Mesenchymal stem cell (in vitro differentiated cells and primary cell): ENCODE results near the gene FBXL15.

Source experiments
- DNase-seq: peaks from one replicate; pipeline ENCODE4 v3.0.0-alpha.2; 2013
- H2AFZ ChIP-seq: one replicate; pipeline ENCODE4 v1.6.1; 2013; ENCODE audit warnings: low read depth, mild to moderate bottlenecking, control low read depth, inconsistent platforms, low read length, moderate library complexity
- H2AK5ac ChIP-seq: 2 replicates; pipeline ENCODE4 v1.6.1; 2013; ENCODE audit warnings: low read length, moderate library complexity, mild to moderate bottlenecking, inconsistent platforms; ENCODE audit not compliant: severe bottlenecking
- H2BK120ac ChIP-seq: one replicate; pipeline ENCODE4 v1.6.1; 2013; ENCODE audit warnings: low read depth, mild to moderate bottlenecking, inconsistent platforms, low read length, moderate library complexity
- H2BK12ac ChIP-seq, 2 experiments: one replicate each; pipeline ENCODE4 v1.6.1; 2013; ENCODE audit warnings: inconsistent platforms in 2 of 2, low read length in 2 of 2, mild to moderate bottlenecking in 2 of 2, moderate library complexity in 2 of 2, control low read depth in 1 of 2
- H2BK15ac ChIP-seq: one replicate; pipeline ENCODE4 v1.6.1; 2013; ENCODE audit warnings: mild to moderate bottlenecking, low read depth, inconsistent platforms; ENCODE audit not compliant: poor library complexity, severe bottlenecking
- H2BK5ac ChIP-seq: 2 replicates; pipeline ENCODE4 v1.6.1; 2013; ENCODE audit warnings: low read depth, mild to moderate bottlenecking, low read length, control low read depth, inconsistent platforms; ENCODE audit not compliant: poor library complexity, severe bottlenecking
- H3K14ac ChIP-seq, 2 experiments: one replicate each; pipeline ENCODE4 v1.6.1; 2013; ENCODE audit warnings: inconsistent platforms in 2 of 2, low read length in 2 of 2, control low read depth in 1 of 2, mild to moderate bottlenecking in 1 of 2, moderate library complexity in 1 of 2
- H3K18ac ChIP-seq, 2 experiments: one replicate each; pipeline ENCODE4 v1.6.1; 2013; ENCODE audit warnings: inconsistent platforms in 2 of 2, low read length in 2 of 2, control low read depth in 1 of 2, low read depth in 1 of 2, mild to moderate bottlenecking in 1 of 2
- H3K23ac ChIP-seq, 2 experiments: one replicate each; pipeline ENCODE4 v1.6.1; 2013; ENCODE audit warnings: inconsistent platforms in 2 of 2, low read length in 2 of 2, mild to moderate bottlenecking in 2 of 2, moderate library complexity in 2 of 2, control low read depth in 1 of 2
- H3K27ac ChIP-seq: 2 replicates; pipeline ENCODE4 v1.5.1; 2013; ENCODE audit warnings: mild to moderate bottlenecking, moderate library complexity, low read length, control low read depth, inconsistent platforms; ENCODE audit not compliant: poor library complexity, severe bottlenecking
- H3K27me3 ChIP-seq, 2 experiments: 2 replicates each; pipeline versions ENCODE4 v1.6.1 to v1.7.0; 2013; ENCODE audit warnings: low read length in 2 of 2, mild to moderate bottlenecking in 2 of 2, moderate library complexity in 2 of 2, control low read depth in 1 of 2, inconsistent platforms in 1 of 2; ENCODE audit not compliant: control insufficient read depth in 1 of 2, insufficient read depth in 1 of 2
- H3K36me3 ChIP-seq, 2 experiments: 2 replicates each; pipeline versions ENCODE4 v1.6.1 to v1.7.0; 2013; ENCODE audit warnings: low read length in 2 of 2, control low read depth in 1 of 2, inconsistent platforms in 1 of 2, low read depth in 1 of 2, mild to moderate bottlenecking in 1 of 2; ENCODE audit not compliant: insufficient read depth in 2 of 2, control insufficient read depth in 1 of 2
- H3K4ac ChIP-seq, 2 experiments: one replicate each; pipeline ENCODE4 v1.6.1; 2013; ENCODE audit warnings: inconsistent platforms in 2 of 2, low read length in 2 of 2, mild to moderate bottlenecking in 2 of 2, moderate library complexity in 2 of 2, control low read depth in 1 of 2, low read depth in 1 of 2
- H3K4me1 ChIP-seq: 2 replicates; pipeline ENCODE4 v1.6.1; 2013; ENCODE audit warnings: low read depth, low read length, control low read depth; ENCODE audit not compliant: control insufficient read depth, insufficient read depth
- H3K4me2 ChIP-seq: 2 replicates; pipeline ENCODE4 v1.6.1; 2013; ENCODE audit warnings: low read length, mild to moderate bottlenecking, inconsistent platforms; ENCODE audit not compliant: poor library complexity, severe bottlenecking
- H3K4me3 ChIP-seq, 2 experiments: 2 replicates each; pipeline versions ENCODE4 v1.5.1 to v1.7.0; 2013; ENCODE audit warnings: low read length in 2 of 2, mild to moderate bottlenecking in 2 of 2, control low read depth in 1 of 2, low read depth in 1 of 2; ENCODE audit not compliant: insufficient read depth in 1 of 2
- H3K79me1 ChIP-seq: replicated peaks from 2 replicates; pipeline ENCODE4 v1.6.1; 2013; ENCODE audit warnings: mild to moderate bottlenecking, control low read depth, low read length, inconsistent platforms; ENCODE audit not compliant: poor library complexity, severe bottlenecking
- H3K9ac ChIP-seq: 2 replicates; pipeline ENCODE4 v1.7.0; 2013; ENCODE audit warnings: mild to moderate bottlenecking, low read length, moderate library complexity
- H3K9me3 ChIP-seq: 2 replicates; pipeline ENCODE4 v1.7.0; 2013; ENCODE audit warnings: mild to moderate bottlenecking, low read length; ENCODE audit not compliant: control insufficient read depth
- H4K8ac ChIP-seq: one replicate; pipeline ENCODE4 v1.6.1; 2013; ENCODE audit warnings: inconsistent platforms, mild to moderate bottlenecking, low read length, moderate library complexity
- H4K91ac ChIP-seq: one replicate; pipeline ENCODE4 v1.6.1; 2013; ENCODE audit warnings: mild to moderate bottlenecking, low read length, inconsistent platforms
- WGBS: methylation state at CpG from one replicate; pipeline ENCODE4 v1.1.7; 2013; ENCODE audit warnings: mixed read lengths; 5-methylcytosine and 5-hydroxymethylcytosine counted together

Gene FBXL15

DNA sequence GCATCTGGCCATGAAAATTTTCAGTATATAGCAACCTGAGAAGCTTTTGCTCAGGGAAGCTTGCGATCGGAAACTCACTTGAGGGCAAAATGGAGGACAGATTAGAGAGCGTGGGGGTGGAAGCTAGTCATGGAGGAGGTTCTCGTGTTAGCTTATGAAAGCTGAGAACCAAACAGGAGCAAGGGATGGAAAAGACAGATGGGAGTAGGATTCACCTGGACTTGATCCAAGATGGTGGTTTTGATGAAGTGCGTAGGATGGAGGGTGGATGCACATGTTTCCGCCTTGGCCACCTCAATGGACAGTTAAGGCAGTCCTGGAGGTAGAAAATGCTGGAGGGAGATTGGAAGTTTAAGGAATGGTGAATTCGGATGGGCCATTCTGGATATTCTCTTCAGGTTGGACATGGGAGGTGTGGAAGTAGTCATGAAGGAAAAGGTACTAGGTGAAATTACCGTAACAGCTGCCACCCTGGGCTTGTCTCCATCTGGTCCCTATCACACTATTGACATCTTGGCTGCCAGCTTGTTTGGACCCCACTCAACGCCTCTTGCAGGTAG, 37.0 kb downstream of the FBXL15 start:
- Histone ChIP-seq H3K4me1 (peaks cover 25% of the 10 kb centered on the region), H3K18ac (no peak overlapping the region), H3K23ac (no peak overlapping the region), H2BK15ac (no peak overlapping the region), H4K91ac (no peak overlapping the region), H3K79me1 (peaks cover 3% of the 10 kb centered on the region), H2AFZ (no peak overlapping the region), H3K9ac (no peak overlapping the region), H2BK5ac (no peak overlapping the region), H3K4me3 (no peak overlapping the region), H3K27me3 (peaks cover 12 to 30% of the 10 kb centered on the region in 2 experiments), H2AK5ac (no peak overlapping the region), H3K4me2 (no peak overlapping the region), H4K8ac (no peak overlapping the region), H3K36me3 (peaks cover 0 to 1% of the 10 kb centered on the region in 2 experiments), H3K9me3 (no peaks in the 10 kb centered on the region), H2BK120ac (no peak overlapping the region), H3K27ac (no peak overlapping the region), H2BK12ac (no peak overlapping the region), H3K4ac (no peak overlapping the region), H3K14ac (no peak overlapping the region)
- 98% methylated on average over 8 of the region's 9 CpGs for WGBS
- DNase-seq = no peak

GRCh38 chr10:102458656-102459055, 38.0 kb downstream of the FBXL15 start:
- Histone ChIP-seq H2AFZ (no peak overlapping the region), H3K4me1 (peaks cover 18% of the 10 kb centered on the region), H4K91ac (no peak overlapping the region), H3K4me3 (no peak overlapping the region), H3K4me2 (no peak overlapping the region), H3K27ac (no peak overlapping the region), H3K23ac (no peak overlapping the region), H3K18ac (no peak overlapping the region), H2BK15ac (no peak overlapping the region), H3K9ac (no peak overlapping the region), H2BK120ac (no peak overlapping the region), H3K14ac (no peak overlapping the region), H4K8ac (no peak overlapping the region), H2BK5ac (no peak overlapping the region), H3K27me3 (peaks cover 22 to 35% of the 10 kb centered on the region in 2 experiments), H3K9me3 (no peaks in the 10 kb centered on the region), H2AK5ac (no peak overlapping the region), H2BK12ac (no peak overlapping the region), H3K4ac (no peak overlapping the region), H3K79me1 (no peaks in the 10 kb centered on the region), H3K36me3 (no peaks in the 10 kb centered on the region)
- WGBS = 87% methylated on average over 4 of the region's 4 CpGs
- no peak for DNase-seq

GRCh38 chr10:102460836-102461186, 40.2 kb downstream of the FBXL15 start:
- Histone ChIP-seq H3K27me3 (peaks cover 27 to 45% of the 10 kb centered on the region in 2 experiments), H3K4me1 (peaks cover 11% of the 10 kb centered on the region), H2BK12ac (no peak overlapping the region), H3K4me2 (peak overlapping the region; percentile 56), H3K79me1 (no peaks in the 10 kb centered on the region), H3K4me3 (peak overlapping the region in 1 of 2 experiments; percentile 76), H3K36me3 (no peaks in the 10 kb centered on the region), H3K27ac (no peak overlapping the region), H3K9me3 (no peaks in the 10 kb centered on the region), H3K4ac (peak overlapping the region in 1 of 2 experiments; percentile 52), H4K91ac (no peak overlapping the region), H3K9ac (peak overlapping the region; percentile 59), H3K14ac (no peak overlapping the region), H3K18ac (peak overlapping the region in 1 of 2 experiments; percentile 5), H3K23ac (no peak overlapping the region), H2BK120ac (no peak overlapping the region), H4K8ac (peak overlapping the region; percentile 71), H2AK5ac (no peak overlapping the region), H2AFZ (peak overlapping the region; percentile 30), H2BK5ac (no peak overlapping the region), H2BK15ac (no peak overlapping the region)
- DNase-seq = no peak
- 57% methylated on average over 8 of the region's 8 CpGs for WGBS

DNA sequence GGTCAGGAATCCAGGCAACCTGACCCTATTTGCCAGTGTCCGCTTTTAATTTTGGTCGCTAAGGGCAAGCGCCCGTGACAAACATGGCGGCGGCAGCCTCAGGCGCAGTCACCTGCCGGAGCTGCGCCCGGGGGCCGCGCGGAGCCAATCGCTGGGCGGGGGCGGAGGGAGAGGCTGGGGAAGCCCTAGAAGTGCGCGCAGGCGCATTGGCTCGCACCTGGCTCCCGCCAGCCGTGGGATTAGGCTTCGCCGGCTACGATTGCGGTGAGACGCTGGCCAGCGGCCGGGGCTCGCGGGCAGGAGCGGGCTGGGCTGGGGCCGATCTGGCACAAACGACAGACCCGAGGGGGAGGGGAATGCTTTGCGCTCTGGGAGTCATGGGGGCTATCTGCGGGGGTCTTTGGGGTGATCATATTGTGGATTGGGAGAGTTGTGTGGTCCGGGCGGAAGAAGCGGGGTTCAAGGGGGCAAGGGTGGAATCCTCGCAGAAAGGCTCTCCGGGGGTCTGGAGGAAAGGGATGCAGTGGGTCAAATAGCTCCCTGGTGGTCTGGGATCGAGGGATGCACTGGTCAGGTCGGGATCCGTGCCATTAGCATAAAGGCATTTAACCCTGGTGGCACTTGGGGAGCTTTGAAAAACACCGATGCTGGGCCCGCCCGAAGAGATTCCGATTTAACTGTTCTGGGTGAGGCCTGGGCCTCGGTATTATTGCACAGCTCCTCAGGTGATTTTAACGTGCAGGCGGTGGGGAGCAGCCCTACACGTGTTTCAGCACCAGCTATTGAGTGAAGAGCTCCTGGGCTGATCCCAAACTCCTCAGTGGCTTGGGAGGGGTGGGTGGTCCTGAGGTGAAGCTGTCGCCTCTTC, 40.8 kb downstream of the FBXL15 start:
- Histone ChIP-seq H3K9me3 (no peaks in the 10 kb centered on the region), H4K91ac (no peak overlapping the region), H3K9ac (peak overlapping the region; percentile 59)

More for the DNA sequence above, 40.8 kb downstream of the FBXL15 start:
- Histone ChIP-seq H3K4ac (peak overlapping the region in 1 of 2 experiments; percentile 4), H3K4me2 (peak overlapping the region; percentile 85), H2BK15ac (no peak overlapping the region), H3K23ac (peak overlapping the region in 1 of 2 experiments; percentile 17), H2BK12ac (no peak overlapping the region), H3K79me1 (no peaks in the 10 kb centered on the region), H4K8ac (peak overlapping the region; percentile 53), H2AK5ac (no peak overlapping the region), H2AFZ (peak overlapping the region; percentile 30), H3K18ac (peak overlapping the region; percentile 15 to 61), H3K27me3 (peaks cover 27 to 48% of the 10 kb centered on the region in 2 experiments), H3K14ac (no peak overlapping the region), H3K27ac (no peak overlapping the region), H2BK120ac (no peak overlapping the region), H3K4me1 (peaks cover 11% of the 10 kb centered on the region), H3K4me3 (peak overlapping the region; percentile 23 to 76), H2BK5ac (no peak overlapping the region), H3K36me3 (no peaks in the 10 kb centered on the region)
- peak; percentile 81 for DNase-seq
- 2% methylated on average over 54 of the region's 54 CpGs for WGBS
